NK-92 treated with Interleukin-12 subunit alpha and Interleukin-12 subunit beta, amount 100 ng/mL, for 24 hours (cell line): ENCODE data around the gene KDM4B.

Experiments used
- DNase-seq: peaks from one replicate; lab custom pipeline; 2025; lab: John Stamatoyannopoulos, UW

Gene KDM4B

DNA sequence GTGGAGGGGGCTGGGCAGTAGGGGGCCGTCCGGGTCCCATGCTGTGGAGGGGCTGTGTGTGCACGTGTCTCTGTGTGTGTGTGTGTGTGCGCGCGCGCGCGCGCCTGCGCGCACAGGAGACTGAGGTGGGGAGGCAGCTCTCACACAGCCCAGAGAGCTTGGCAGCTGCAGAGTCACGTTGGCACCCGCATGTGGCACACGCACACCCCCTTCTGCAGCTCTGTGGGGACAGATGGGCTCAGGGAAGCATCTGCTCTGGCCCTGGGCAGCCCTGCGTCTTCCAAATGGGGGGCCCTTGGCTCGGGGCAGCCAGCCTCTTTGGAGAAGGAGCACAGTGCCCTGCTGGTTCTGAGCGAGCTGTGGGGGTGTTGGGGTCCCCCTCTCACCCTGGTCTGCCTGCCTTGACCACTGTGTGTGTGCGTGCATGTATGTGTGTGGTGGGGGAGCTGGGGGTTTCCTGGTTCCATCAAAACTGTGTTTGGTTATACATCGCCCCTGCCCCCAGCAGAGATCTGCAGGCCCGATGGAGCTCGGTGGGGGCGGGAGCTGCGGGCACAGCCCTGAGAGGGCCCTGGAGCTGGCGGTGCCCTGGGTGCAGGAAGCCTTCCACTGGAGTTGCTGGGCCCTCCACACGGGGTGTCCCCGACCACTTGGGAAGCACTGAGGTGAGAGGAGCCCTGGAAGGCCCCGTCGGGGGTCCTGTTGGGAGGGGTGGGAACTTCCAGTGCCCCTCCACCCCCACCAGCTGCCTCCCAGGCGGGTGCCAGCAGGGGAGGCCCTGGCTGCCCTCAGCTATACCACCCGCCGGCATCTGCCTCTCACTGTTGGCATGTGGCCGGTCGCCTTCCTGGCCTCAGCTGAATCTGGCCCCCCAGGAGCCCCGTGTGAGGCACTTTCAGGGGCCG is 67.1 kb downstream of the KDM4B start:
- DNase-seq = no peak

DNA sequence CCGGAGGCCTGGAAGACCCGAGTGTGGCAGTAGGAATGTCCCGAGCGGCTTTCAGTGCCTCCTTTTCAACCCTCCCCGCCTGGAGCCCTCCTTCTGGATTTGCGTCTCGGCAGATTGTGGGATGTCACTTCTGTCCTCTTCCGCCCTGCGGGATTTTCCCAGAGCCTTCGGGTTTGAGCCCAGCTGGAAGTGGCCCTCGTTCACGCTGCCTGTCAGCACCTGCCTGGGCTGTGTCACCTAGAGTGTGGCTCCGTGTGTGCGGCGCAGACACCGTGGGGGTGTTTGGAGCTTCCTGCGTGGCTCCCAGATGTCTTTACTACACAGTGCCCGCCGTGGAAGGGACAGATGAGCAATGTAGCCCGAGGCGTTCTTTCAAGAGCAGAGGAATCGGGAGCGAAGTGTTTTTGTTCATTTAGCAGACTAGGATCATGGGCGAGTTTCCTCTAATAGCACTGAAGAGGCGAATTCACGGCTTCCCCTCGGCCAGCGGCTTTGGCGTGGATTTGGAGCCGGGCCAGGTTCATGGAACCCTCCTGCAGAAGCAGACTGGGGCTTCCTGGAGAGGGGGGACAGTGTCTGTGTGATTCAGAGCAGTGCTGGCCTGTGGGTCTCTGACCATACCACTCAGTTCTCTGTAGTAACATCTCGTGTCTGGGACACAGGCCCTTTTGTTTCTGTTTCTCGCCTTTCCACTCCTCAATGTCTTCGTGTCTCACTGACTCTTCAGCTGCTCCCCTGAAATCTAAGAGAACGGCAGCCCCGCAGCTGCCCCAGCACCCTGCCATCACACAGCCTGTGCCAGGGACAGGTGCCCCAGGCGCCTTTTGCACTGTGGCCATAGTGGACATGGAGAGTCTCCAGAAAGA is 68.0 kb downstream of the KDM4B start:
- DNase-seq = no peak

DNA sequence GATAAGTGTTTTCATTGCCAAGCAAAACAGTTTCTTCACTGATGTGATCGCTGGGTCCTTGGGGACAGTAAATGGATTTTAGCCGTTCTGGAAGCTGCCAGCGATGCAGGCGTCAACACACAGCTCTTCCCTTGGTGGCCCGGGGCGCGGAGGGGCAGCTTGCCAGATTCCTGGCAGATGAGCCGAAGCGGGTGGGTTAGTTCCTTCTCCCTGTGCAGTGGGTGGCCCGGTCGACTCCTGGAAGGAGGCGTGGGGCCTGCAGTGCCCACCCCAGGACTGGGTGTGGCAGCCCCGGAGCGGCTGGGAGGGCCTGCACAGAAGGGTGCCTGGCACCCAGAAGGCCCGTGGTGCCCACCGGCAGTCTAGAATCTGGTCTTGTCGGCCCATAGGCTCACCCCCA is 69.0 kb downstream of the KDM4B start:
- DNase-seq = no peak

DNA sequence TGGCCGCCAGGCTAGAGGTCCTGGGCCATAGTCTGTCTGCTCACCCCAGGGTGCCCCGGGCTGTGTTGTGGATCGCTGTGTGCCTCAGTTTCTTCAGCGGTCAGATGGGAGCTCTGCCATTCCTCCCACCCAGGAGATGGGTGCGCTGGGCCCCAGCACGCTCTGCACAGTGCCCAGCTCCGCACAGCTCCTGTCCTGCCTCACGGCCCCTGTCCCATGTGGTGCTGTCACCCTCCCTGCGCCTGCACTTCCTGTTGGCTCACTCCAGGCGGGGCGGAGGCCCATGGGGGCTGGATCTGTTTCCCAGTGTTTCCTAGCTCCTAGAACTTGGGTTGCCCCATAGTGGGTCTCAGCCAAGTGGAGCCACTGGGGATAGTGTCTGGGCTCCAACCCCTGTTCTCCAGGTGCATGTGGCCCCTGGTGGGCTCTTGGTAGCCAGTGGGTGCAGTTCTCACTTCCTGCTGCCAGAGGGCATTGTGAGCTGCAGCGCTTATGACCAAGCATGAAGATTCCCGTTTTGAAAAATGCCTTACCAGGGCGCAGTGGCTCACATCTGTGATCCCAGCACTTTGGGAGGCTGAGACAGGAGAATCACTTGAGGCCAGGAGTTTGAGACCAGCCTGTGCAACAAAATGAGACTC is 69.8 kb downstream of the KDM4B start:
- DNase-seq = no peak

DNA sequence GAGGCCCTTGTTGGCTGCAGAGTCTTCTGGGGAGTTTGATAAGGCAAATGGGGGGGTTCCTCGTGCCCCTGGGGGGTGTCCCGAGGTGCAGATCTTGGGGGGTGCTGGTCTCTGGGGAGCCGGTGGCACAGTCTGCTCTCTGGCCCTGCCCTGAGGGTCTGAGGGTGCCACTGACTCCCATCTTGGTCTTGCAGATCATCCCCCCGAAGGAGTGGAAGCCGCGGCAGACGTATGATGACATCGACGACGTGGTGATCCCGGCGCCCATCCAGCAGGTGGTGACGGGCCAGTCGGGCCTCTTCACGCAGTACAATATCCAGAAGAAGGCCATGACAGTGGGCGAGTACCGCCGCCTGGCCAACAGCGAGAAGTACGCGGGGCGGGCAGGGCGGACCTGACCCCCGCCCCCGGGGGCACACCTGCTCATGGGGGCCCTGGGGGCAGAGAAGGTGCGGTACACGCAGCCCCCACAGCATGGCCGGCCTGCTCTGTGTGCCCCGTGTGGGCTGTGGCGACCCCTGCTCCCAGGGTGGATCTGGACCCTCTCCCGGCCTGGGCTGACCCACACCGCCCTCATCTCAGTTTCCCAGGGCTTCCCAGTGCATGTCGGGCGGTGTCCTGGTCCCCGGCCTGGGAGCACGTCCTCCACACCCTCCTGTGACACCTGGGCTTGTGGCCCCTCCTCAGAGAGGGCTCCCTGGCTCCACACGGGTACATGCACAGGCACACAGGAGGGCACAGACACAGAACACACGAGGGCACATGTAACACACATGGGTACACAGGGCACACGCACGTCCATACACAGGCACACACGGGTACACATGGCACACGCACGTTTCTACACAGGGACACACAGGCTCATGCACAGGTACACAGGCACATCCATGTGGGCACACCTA is 71.0 kb downstream of the KDM4B start:
- DNase-seq = no peak

DNA sequence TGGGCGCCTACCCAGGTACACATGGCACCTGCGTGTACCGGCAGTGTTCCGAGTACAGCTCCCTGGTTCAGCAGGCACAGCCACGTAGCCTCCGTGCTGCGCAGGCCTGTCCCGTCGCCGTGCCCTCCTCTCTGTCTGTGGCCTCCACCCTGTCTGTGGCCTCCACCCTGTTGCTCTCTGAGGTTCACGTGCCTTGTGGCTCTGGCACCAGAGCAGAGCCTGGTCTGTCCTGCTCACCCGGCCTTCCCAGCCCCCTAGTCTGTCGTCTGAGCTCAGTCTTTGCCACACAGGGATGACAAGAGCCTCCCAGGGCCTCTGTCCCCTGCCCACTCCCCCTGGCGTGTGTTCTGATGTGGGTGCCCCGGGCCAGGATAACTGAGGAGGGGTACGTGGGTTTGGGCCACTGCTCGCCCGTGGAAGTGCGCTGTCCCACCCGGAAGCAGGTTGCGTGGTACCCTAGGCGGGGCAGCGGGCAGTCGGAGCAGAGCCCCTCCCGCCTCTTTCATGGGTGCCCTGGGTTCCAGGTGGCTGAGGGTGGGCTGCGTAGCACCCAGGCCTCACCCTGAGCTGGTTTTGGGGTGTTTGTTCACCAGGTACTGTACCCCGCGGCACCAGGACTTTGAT is 71.7 kb downstream of the KDM4B start:
- DNase-seq = no peak

DNA sequence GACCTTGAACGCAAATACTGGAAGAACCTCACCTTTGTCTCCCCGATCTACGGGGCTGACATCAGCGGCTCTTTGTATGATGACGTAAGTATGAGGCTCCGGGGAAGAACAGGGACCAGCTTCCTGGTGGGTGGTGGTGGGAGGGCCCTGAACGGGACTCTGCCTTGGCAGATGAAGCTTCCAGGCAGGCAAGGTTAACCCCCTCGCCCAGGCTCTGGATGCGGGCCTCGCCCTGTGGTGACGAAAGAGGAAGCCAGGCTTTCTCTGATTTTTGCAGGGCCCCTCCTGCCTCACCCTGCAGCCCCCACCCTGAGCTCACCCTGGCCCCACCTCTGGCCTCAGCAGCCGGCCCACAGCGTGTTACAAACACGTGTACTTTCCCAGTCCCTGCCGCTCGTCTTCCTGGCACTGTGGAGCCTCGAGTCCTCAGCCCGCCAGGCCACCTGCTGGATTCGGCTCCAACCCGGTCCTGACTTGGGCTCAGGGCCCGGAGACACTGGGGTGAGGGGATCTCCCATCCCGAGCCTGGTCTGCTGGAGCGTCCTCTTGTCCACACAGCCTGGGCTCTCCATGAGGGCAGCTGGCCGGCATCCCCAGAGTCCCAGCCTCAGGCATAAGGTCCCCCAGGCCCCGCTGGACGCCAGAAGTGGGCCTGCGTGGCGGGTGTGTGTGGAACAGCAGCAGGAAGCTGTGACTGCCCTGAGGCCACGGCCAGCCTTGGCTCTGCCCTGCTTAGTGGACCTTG is 72.4 kb downstream of the KDM4B start:
- DNase-seq = no peak

DNA sequence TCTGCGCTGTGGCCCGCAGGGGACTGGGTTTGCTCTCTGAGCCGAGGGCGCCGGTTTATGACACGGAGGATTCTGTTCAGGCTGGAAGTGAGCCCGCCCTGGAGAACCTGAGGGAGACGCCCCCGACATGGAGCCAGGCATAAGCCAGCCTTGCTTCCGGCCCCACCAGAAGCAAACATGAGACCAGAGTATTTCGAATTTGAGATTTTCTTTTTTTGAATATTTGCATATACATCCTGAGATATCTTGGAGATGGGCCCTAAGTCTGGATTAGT is 72.9 kb downstream of the KDM4B start:
- DNase-seq = no peak

DNA sequence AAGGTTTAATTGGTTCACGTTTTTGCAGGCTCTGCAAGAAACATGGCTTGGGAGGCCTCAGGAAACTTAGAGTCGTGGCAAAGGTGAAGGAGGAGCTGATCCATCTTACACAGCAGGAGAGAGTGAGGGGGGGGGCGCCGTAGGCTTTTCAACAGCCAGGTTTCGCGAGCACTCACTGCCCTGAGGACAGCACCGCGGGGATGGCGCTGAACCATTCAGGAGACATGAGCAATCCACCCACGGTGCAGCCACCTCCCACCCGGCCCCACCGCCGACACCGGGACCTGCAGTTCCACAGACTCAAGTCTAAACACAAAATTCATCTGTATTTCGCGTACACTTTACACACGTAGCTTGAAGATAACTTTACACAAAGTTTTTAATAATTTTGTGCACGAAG is 73.6 kb downstream of the KDM4B start:
- no peak for DNase-seq

DNA sequence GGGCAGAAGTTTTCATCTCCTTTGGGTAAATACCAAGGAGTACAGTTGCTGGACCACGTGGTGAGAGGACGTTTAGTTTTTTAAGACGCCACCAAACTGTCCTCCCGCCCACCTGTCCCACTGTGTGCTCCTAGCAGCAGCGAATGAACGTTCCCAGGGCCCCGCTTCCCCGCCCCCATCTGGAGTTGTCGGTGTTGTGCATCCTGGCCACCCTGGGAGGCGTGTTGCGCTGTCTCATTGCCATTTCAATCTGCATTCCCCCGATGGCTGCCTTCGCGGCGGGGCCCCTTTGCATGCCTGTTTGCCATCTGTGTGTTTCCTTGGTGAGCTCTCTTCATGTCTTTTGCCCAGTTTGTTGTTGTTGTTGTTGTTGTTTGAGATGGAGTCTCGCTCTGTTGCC is 76.1 kb downstream of the KDM4B start:
- DNase-seq = no peak

DNA sequence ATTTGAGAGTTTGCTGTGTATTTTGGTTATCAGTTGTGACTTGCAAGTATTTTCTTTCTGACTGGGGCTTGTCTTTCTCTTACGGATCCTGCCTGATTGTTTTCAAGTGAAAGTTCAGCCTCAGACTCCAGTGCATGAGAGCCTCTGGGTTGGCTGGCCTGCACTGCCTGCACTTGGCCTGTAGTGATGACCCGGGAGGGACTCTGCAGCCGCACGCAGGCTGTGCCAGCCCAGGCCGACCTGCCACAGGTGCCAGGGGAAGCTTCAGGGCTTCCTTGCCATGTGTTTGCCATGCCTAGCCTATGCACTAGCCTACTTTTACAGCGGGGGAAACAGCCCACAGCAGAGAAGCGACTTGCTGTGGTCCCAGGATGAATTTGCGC is 77.0 kb downstream of the KDM4B start:
- no peak for DNase-seq

DNA sequence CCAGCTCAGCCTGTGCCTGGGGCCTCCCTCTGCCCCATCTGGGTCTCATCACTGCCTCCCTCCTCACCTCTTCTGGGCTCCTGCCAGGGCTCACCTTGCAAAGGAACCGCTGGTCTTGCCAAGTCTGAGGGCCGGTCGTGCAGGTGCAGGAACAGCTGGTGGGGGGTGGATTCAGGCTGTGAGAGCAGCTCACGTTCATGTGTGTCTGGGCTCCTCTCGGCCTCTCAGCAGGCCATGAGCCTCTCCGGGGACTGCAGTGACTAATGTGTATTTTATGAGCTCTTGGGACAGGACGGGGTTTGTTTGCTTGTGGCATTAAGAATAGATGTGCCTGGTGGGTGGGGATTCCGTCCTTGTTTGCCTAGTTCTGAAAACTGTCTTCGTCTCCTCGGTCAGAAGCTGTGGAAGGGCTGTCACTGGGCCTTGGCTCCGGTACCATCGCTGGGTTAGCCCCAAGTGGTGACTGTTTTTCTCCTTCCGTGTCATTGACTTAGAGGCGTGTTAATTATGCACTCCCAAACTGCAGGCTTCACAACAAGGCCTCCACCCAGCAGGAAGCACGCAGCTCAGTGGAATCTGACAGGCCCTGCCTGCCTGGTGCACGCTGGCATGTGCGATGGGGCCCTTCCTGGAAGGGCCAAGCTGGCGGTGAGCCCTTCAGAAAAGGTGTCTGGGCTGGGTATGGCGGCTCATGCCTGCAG is 77.6 kb downstream of the KDM4B start:
- DNase-seq = no peak

DNA sequence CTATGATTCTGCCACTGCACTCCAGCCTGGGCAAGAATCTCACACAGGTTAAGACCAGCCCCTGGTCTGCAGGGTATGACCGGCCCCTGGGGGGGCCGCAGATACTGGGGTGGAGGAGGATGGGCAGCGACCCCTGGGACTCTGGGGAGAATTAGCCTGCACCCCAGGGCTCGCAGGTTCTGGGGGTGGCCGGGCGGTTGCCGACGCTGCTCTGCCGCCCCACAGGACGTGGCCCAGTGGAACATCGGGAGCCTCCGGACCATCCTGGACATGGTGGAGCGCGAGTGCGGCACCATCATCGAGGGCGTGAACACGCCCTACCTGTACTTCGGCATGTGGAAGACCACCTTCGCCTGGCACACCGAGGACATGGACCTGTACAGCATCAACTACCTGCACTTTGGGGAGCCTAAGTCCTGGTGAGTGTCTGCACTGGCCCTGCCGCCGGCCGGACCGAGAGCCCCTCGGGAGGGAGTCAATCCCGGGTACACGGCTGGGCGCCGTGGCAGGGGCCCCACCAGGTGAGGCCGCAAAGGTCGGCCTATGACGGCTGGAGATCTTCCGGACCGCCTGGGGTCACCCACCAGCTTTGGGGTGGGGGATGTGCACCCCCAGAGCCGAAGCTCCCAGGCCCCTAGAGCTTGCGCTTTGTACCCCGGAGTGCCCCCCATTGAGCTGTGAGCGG is 78.5 kb downstream of the KDM4B start:
- DNase-seq = no peak

DNA sequence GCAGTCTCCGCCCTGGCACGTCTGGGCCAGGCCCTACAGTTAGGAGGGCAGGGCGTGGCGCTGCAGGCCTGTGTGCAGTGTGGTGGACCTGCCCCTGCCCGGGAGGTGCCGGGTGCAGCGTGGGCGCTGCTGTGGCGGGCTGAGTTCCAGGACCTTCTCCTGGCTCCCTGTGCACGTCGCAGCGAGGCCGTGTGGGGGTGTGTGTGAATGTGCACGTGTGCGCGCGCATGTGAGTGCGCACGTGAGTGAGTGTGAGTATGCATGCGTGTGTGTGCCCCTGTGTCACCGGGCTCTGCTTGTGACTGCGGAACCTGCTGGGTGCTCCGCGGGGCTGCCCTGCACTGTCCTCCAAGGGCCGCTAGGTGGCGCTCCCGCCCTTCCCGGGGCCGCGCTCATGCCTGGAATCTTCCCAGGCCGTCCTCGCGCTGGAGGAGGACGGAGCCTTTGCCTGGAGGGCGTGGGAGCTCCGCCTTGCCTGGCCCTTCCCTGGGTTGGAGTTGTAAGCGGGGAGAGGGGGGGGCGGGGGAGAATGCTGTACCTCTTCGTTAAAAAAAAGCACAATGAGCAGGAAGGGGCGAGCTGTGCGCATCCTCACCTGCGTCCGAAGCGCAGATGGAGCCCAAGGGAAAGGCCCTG is 79.3 kb downstream of the KDM4B start:
- no peak for DNase-seq

DNA sequence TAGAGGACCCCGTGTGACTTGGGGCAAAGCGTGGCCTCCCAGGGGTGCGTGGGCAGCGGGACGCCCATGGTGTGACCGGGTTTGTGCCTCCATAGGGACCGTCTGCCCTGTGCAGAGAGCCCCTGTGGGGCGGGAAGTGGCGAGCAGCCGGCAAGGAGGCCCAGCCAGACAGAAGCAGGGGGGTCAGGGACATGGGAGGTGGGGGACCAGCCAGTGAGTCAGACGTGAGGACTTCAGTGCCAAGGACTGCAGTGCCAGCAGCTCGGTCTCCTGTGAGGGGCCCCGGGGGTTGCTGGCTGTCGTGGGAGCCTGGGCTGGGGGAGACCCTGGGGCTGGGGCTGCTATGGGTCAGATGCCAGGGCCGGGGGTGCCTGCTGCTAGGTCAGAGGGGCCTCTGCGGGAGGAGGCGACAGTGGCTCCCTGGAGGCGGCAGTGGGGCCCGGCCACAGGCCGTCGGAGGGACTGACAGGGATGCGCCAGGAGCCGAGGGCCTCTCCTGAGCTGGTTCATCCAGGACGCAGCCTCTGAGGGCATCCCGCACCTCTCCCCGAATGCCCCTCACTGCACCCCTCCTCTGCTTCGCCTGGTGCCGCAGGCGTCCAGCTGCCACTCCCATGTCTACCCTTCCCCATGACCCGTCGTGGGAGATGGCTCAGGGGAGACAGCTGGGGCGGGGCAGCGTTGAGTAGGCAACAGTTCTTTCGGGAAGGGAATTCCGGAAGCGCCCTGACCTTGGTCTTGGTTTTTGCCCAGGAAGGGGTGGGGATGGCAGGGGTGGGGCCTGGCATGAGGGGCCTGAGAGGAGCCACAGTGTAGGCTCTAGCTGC is 80.0 kb downstream of the KDM4B start:
- DNase-seq = no peak

DNA sequence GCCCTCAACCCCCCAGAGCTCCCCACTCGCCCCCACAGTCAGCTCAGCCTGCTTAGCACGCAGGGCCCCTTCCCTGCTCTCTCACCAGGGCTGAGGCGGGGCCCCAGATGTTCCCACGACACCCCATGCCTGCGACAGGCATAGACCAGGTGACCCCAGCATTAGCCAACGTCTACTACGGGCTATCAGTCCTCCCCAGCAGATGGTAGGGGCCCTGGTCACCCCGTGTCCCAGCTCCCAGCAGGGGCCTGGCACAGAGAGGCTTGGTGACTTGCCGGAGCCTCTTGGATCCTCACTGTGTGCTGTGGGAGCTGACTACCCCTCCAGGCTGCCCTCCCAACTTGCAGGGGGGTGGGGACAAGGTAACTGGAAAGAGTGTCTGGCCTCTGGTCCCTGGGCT is 80.6 kb downstream of the KDM4B start:
- no peak for DNase-seq

DNA sequence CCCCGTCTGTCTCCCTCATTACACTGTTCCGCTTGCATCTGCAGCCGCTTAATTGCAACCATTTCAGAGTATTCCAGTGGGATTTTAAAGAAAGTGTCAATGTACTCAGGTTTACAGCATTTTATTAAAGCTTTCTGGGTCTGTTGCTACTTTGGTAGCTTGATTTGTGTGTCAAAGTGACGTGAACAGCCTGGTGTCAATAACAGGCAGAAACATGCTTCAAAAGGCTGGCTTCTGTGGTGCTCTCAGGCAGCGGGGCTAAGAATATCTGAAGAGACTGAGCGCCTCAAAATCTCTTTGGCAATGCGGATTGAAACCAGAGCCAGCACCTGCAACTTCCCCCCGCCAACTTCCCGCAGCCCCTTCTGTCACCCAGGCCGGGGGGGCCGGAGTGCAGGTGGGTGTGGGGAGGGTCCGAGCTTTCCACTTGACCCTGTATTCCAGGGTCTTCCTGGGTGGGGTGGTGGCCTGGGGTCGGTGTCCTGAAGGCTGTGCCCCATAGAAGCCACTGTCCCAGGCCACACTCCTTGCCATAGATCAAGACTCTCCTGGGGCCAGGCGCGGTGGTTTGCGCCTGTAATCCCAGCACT is 81.2 kb downstream of the KDM4B start:
- DNase-seq = no peak

DNA sequence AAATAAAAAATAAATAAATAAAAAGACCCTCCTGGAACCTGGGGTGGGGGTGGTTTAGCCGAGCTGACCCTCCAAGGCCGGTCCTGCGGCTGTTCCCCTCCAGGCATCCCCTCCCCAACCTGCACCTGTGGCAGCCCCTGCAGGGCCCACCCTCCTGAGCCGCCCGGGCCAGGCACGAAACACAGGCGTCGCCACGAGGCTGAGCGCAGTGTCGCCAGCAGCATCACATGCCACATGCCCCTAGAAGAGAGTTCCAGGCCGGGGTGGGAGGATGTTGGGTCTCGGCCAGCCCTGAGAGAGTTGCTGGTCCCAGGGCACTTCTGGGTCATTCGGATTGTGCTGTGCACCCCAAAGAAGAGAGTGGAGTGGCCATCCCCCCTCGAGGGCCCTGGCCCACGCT is 82.0 kb downstream of the KDM4B start:
- no peak for DNase-seq
